ENCODE data around the gene DAZL. TPM values are rescaled to one million over a fixed set of nuclear protein-coding genes. Genes with fewer than 3 reads are reported as not detected.

Gene DAZL
- total and polyA plus RNA-seq, 10 of the 15 experiments (the other 5 are each of a cell fraction or from before 2014, with no cell fraction given), result 0.04 to 0.48 (median 0.13) TPM; not detected in 1

DNA sequence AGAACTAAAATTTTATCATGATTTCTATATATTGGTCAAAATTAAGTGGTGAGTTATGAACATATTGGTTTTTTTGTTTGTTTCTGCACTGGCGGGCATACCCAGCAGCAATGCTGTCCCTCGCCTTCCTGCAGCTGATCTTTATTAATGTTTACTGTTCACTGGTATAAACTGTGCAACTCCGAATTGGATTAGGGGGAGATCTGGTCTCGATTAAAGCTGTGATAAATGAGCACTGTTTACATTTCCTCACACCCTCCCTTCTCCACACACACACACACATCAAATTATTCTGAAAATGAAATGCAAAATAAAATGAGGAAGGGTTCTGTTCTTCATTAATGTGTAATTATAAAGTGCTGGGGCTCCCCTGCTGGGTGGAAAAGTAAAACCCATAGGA, 48.5 kb upstream of the DAZL start:
- Histone ChIP-seq H3K4me2 (ENCODE audit: control insufficient read depth, insufficient read depth) (no peak overlapping the region), H3K9ac (ENCODE audit: control insufficient read depth, insufficient read depth, low read length) (no peak overlapping the region), H3K27me3 (replicated peaks in 1 of 2; ENCODE audit: control insufficient read depth in 2 of 2, insufficient read depth in 2 of 2, low read length in 1 of 2) (peaks cover 0 to 5% of the 10 kb centered on the region in 2 experiments; a peak in 2 of 4 replicates), H3K4me1 (ENCODE audit: control insufficient read depth, insufficient read depth, low read length) (no peaks in the 10 kb centered on the region), H3K9me3 (replicated peaks; ENCODE audit: control insufficient read depth, insufficient read depth, low read length) (no peaks in the 10 kb centered on the region), H4K20me1 (ENCODE audit: control insufficient read depth, insufficient read depth) (no peaks in the 10 kb centered on the region), H3K79me2 (ENCODE audit: control insufficient read depth, insufficient read depth, low read length) (no peaks in the 10 kb centered on the region), H3K4me3 (no peak overlapping the region), H3K36me3 (ENCODE audit: control insufficient read depth in 2 of 2, insufficient read depth in 2 of 2, low read length in 1 of 2) (no peaks in the 10 kb centered on the region), H2AFZ (ENCODE audit: control insufficient read depth, low read depth, low read length) (no peak overlapping the region), H3K27ac (ENCODE audit: control insufficient read depth, insufficient read depth) (no peak overlapping the region)
- in situ Hi-C loops (cut with MboI), result no loop called here
- no peak for TF ChIP-seq BCL11A (IDR thresholded peaks at IDR 0.05; ENCODE audit: low read depth, low read length)
- no peak for TF ChIP-seq ESRRA (IDR thresholded peaks at IDR 0.05; ENCODE audit: low read length)
- TF ChIP-seq KDM1A (IDR thresholded peaks at IDR 0.05; ENCODE audit: borderline replicate concordance), result no peak
- CTCF ChIA-PET, result interaction anchor here (1.2 kb wide), 1 partner anchor 60 kb away, joined by 3 read pairs; no protein-coding TSS in a partner anchor
- SMC1A ChIA-PET (ENCODE audit: uncharacterized antibody, unreplicated experiment), result interaction anchor here (0.8 kb wide), 1 partner anchor 19 kb away, joined by 3 read pairs; no protein-coding TSS in a partner anchor
- no peak for DNase-seq (ENCODE audit: low read depth, low spot score)
- no peak for FAIRE-seq
- WGBS (ENCODE audit: insufficient coverage, insufficient replicate concordance, low lambda C conversion rate, missing lambda C conversion rate), result 34% methylated on average over 4 of the region's 4 CpGs
- ATAC-seq, result no peak
- POLR2A ChIA-PET, result no interaction called here
- intact Hi-C loops (cut with micrococcal nuclease; ENCODE audit: unreplicated experiment), result no loop called here
- BruUV-seq (replicated peaks), result no TSS peak
- RAD21 ChIA-PET (ENCODE audit: unreplicated experiment), result no interaction called here

- ChIA-PET CTCF (no interaction called here), POLR2A (no interaction called here), RAD21 (ENCODE audit: unreplicated experiment) (no interaction called here), SMC1A (ENCODE audit: uncharacterized antibody, unreplicated experiment) (no interaction called here)
- ATAC-seq (no peak), DNase-seq (ENCODE audit: low read depth, low spot score) (no peak), FAIRE-seq (no peak)
- H3K36me3 ChIP-seq (ENCODE audit: control insufficient read depth in 2 of 2, insufficient read depth in 2 of 2, low read length in 1 of 2), result no peaks in the 10 kb centered on the region
- no peak overlapping the region for H3K4me3 ChIP-seq
- 33% methylated on average over 4 of the region's 4 CpGs for WGBS (ENCODE audit: insufficient coverage, insufficient replicate concordance, low lambda C conversion rate, missing lambda C conversion rate)
- no peak overlapping the region for H3K27ac ChIP-seq (ENCODE audit: control insufficient read depth, insufficient read depth)
- H3K4me1 ChIP-seq (ENCODE audit: control insufficient read depth, insufficient read depth, low read length), result no peaks in the 10 kb centered on the region
- intact Hi-C loops (cut with micrococcal nuclease; ENCODE audit: unreplicated experiment) (no loop called here), in situ Hi-C loops (cut with MboI) (no loop called here)
- peaks cover 0 to 5% of the 10 kb centered on the region in 2 experiments; a peak in 1 of 4 replicates for H3K27me3 ChIP-seq (replicated peaks in 1 of 2; ENCODE audit: control insufficient read depth in 2 of 2, insufficient read depth in 2 of 2, low read length in 1 of 2)
- H3K9me3 ChIP-seq (replicated peaks; ENCODE audit: control insufficient read depth, insufficient read depth, low read length), result no peaks in the 10 kb centered on the region; the same call in 2 of the 3 replicates
- H3K79me2 ChIP-seq (ENCODE audit: control insufficient read depth, insufficient read depth, low read length), result no peaks in the 10 kb centered on the region
- H2AFZ ChIP-seq (ENCODE audit: control insufficient read depth, low read depth, low read length), result no peak overlapping the region
- no peaks in the 10 kb centered on the region for H4K20me1 ChIP-seq (ENCODE audit: control insufficient read depth, insufficient read depth)
- H3K9ac ChIP-seq (ENCODE audit: control insufficient read depth, insufficient read depth, low read length), result no peak overlapping the region
- H3K4me2 ChIP-seq (ENCODE audit: control insufficient read depth, insufficient read depth), result no peak overlapping the region
- no TSS peak for BruUV-seq (replicated peaks)
- TF ChIP-seq SRF (IDR thresholded peaks at IDR 0.05; ENCODE audit: low read depth in 2 of 2, low read length in 2 of 2), result no peak
- no peak for TF ChIP-seq RCOR1 (conservative IDR thresholded peaks at IDR 0.05; ENCODE audit: low read depth, low read length)
- no peak for TF ChIP-seq TBL1XR1 (IDR thresholded peaks at IDR 0.05; ENCODE audit: low read depth, low read length)
- no peak for TF ChIP-seq ZBTB40 (IDR thresholded peaks at IDR 0.05; ENCODE audit: borderline replicate concordance)
- TF ChIP-seq POU2F2 (IDR thresholded peaks at IDR 0.05; ENCODE audit: borderline replicate concordance, low read depth, low read length), result no peak
- TF ChIP-seq, protein P1, sequence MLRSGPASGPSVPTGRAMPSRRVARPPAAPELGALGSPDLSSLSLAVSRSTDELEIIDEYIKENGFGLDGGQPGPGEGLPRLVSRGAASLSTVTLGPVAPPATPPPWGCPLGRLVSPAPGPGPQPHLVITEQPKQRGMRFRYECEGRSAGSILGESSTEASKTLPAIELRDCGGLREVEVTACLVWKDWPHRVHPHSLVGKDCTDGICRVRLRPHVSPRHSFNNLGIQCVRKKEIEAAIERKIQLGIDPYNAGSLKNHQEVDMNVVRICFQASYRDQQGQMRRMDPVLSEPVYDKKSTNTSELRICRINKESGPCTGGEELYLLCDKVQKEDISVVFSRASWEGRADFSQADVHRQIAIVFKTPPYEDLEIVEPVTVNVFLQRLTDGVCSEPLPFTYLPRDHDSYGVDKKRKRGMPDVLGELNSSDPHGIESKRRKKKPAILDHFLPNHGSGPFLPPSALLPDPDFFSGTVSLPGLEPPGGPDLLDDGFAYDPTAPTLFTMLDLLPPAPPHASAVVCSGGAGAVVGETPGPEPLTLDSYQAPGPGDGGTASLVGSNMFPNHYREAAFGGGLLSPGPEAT (IDR thresholded peaks at IDR 0.05; ENCODE audit: low read depth), result no peak
Measured at GRCh38 chr3:16647668-16648067, 42.4 kb upstream of the DAZL start.
